GM19238 (cell line): ENCODE measurements around the gene MAMLD1.

ENCODE experiments used
- DNase-seq: peaks from one replicate; pipeline ENCODE4 v3.0.0; 2011; ENCODE audit warnings: low spot score; ENCODE audit not compliant: insufficient read length

MAMLD1 gene

GRCh38 chrX:150355913-150356312 is 7.2 kb upstream of the MAMLD1 start:
- no peak for DNase-seq

- no peak for DNase-seq
These were observed 5.3 kb upstream of the MAMLD1 start for GRCh38 chrX:150357790-150358189.

- DNase-seq: no peak
These were observed 4.5 kb upstream of the MAMLD1 start for GRCh38 chrX:150358651-150359050.

- DNase-seq: no peak
These were observed 2.8 kb upstream of the MAMLD1 start for GRCh38 chrX:150360331-150360730.

GRCh38 chrX:150361070-150361776 is 1.9 kb upstream of the MAMLD1 start:
- no peak for DNase-seq

- DNase-seq: no peak
These were observed 1.3 kb upstream of the MAMLD1 start for GRCh38 chrX:150361777-150362351.

GRCh38 chrX:150363561-150364346 is 637 bp downstream of the MAMLD1 start:
- DNase-seq: no peak

GRCh38 chrX:150364347-150365050 is 1.4 kb downstream of the MAMLD1 start:
- DNase-seq: no peak

GRCh38 chrX:150365051-150365989 is 2.2 kb downstream of the MAMLD1 start:
- DNase-seq: no peak

- no peak for DNase-seq
These were observed 3.1 kb downstream of the MAMLD1 start for GRCh38 chrX:150365990-150366911.

GRCh38 chrX:150366951-150367545 is 3.9 kb downstream of the MAMLD1 start:
- DNase-seq: no peak

- DNase-seq: no peak
These were observed 7.6 kb downstream of the MAMLD1 start for GRCh38 chrX:150370589-150371312.

GRCh38 chrX:150371877-150372276 is 8.8 kb downstream of the MAMLD1 start:
- DNase-seq: no peak

- no peak for DNase-seq
These were observed 9.2 kb downstream of the MAMLD1 start for GRCh38 chrX:150372280-150372679.

GRCh38 chrX:150372756-150373155 is 9.6 kb downstream of the MAMLD1 start:
- no peak for DNase-seq

GRCh38 chrX:150375243-150375770 is 12.2 kb downstream of the MAMLD1 start:
- DNase-seq: no peak

GRCh38 chrX:150377005-150377404 is 13.9 kb downstream of the MAMLD1 start:
- no peak for DNase-seq

- DNase-seq: no peak
These were observed 41.9 kb downstream of the MAMLD1 start for GRCh38 chrX:150405006-150405405.
